HTERT RPE-1 (cell line): ENCODE data around the gene ESX1.
"Not testable (repeated sequence)": the region's sequence is repeated elsewhere in the genome, so short reads cannot be mapped to it uniquely, and the experiment has no call there.

Experiments used
- in situ Hi-C: fragments of 300-500 bp; cut with MboI; formaldehyde crosslinking; loops from 4 replicates; pipeline ENCODE4 v1.14.3; 2020; ENCODE audit warnings: low sequenced_read_pairs

ESX1 gene

GRCh38 chrX:104254442-104255115 lies at the start of gene ESX1:
TSS of gene ESX1 (minus strand) at chrX:104254933. CDS start at chrX:104254849, 84 bp downstream.
- in situ Hi-C loops, result no loop called here

DNA sequence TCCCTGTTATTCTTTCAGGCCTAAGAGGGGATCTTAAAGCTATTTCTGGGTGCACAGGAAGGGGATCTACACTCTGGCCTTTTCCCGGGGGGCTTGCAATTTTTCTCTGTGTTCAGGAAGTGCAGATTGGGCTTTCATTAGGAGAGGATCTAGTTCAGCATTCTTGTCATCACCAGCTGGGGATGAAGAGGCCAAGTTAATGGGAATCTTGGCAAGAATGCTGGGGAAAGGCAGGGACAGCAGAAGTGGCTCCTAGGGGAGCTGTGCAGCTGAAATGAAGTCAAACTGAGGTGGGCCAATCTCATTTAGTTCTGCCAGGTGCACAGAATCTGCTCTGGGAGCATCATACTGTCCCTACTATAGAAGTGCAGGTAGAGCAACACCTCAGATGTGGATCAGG lies 40.9 kb upstream of the ESX1 start:
- in situ Hi-C loops, result no loop called here

- in situ Hi-C loops, result no loop called here
These were observed 34.2 kb upstream of the ESX1 start for GRCh38 chrX:104288961-104289360.

DNA sequence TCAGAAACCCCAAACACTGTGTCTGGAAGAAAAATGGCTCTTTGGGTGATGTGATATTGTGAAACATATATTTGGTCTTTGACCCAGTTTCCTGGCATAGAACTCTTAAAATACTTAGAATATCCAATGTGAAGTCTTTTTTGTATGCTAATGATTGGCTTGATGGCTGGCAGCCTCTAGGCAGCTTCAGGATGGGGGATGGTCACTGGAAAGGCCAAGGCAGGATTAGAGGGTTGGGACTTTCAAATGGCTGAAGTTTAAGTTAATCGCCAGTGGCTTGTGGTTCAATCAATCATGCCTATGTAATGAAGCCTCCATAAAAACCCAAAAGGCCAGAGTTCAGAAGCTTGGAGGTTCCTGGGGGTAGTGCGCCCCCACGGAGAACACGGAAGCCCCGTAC lies 33.5 kb upstream of the ESX1 start:
- in situ Hi-C loops, result no loop called here

- in situ Hi-C loops, result no loop called here
These were observed 30.5 kb upstream of the ESX1 start for GRCh38 chrX:104285201-104285600.

DNA sequence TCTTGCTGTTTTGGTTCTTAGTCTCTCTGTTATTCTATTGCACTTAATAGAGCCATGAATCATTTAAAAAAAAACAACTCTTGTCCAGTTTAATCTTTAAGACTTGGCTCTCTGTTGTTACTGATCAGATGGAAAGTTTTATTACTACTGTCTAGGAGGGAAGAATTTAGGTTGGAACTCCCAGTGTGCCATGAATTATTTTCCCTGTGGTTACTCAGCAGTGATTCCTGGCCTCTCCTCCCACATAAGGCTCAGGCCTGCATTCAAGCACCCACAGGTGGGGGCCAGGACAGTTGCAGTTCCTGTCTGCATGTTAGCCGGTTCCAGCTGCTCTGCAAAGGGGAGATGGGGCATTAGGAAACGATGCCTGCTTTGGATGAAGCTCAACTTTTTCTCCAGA lies 29.8 kb upstream of the ESX1 start:
- in situ Hi-C loops, result no loop called here

DNA sequence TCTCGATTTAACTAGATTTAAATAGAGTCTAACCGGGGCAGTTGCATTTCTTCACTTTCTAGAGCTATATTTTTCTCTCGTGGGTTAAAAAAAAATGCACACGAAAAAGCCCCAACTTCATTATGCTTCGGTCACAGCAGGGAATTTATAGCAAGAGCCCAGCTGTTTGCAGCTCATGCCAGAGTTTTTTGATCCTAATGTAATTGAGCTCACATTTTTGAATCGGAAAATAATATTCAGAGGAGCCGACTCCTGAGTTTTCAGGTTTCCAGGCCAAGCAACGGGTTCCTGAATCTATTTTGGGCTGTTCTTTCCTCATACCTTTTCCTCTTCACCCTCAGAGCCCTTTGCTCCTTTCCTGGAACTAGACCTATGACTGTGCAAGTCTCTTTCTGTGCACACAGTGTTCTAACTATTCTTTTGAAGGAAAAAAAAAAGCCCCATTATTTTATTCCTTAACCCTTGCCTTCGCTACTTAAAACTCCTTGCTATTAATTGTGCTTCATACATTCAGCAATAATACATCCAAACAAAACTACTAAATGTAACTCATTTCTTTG lies 27.5 kb upstream of the ESX1 start:
- in situ Hi-C loops, result no loop called here

DNA sequence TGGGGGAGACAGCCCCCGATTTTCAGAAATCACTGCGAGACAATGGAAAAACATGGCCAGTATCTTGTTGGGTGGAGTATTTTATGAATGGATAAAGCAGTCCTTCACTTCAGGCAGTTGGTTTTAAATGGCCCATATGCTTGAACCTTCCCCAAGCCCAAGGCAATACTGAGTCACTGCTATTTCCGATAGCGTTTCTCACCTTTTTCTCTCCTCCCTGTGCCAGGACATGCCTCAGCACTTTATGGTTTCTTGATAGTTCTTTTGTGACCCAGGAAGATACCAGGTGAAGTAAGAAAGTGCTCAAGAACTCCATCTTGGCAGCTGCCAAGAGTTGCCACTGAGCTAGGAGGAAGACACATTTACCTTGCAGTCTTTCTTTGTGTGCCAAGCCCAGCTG lies 26.8 kb upstream of the ESX1 start:
- in situ Hi-C loops, result no loop called here

DNA sequence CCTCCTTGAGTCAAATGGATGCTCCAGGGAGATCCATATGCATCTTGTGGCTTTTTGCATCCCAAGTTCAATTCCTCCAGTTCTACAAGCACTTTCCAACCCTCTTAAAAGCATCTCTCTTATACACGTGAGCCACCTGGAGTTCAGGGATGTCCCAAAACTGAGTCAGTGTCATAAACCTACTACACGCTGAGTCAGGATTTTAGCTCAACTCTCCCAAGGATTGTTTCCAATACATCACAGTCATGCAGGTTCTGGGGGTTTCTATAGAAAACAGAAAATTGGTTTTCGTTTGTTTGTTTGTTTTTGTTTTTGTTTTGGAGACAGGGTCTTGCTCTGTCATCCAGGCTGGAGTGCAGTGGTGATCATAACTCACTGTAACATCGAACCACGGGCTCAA lies 25.9 kb upstream of the ESX1 start:
- in situ Hi-C loops, result no loop called here

- in situ Hi-C loops, result no loop called here
These were observed 16.3 kb upstream of the ESX1 start for GRCh38 chrX:104270916-104271512.

DNA sequence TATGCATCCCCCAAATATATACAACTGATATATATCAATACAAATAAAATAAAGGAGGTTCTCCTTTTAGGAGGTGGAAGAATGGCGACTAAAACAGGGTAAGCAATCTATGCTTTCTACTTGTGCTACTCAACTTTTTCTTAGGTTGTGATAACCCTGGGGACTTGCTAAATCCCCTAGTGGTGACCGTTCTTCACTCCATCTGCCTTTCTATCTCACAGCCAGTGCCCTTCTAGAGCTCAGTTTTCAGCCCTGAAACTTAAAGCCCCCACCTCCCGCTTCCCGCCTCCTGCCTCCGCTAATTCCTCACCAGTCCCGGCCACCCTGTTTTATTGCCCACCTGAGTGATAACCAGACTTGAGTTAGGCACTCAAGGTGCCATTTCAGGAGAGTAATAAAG lies 15.5 kb upstream of the ESX1 start:
- in situ Hi-C loops, result no loop called here

- in situ Hi-C loops, result no loop called here
These were observed 732 bp upstream of the ESX1 start for GRCh38 chrX:104255465-104255864.

DNA sequence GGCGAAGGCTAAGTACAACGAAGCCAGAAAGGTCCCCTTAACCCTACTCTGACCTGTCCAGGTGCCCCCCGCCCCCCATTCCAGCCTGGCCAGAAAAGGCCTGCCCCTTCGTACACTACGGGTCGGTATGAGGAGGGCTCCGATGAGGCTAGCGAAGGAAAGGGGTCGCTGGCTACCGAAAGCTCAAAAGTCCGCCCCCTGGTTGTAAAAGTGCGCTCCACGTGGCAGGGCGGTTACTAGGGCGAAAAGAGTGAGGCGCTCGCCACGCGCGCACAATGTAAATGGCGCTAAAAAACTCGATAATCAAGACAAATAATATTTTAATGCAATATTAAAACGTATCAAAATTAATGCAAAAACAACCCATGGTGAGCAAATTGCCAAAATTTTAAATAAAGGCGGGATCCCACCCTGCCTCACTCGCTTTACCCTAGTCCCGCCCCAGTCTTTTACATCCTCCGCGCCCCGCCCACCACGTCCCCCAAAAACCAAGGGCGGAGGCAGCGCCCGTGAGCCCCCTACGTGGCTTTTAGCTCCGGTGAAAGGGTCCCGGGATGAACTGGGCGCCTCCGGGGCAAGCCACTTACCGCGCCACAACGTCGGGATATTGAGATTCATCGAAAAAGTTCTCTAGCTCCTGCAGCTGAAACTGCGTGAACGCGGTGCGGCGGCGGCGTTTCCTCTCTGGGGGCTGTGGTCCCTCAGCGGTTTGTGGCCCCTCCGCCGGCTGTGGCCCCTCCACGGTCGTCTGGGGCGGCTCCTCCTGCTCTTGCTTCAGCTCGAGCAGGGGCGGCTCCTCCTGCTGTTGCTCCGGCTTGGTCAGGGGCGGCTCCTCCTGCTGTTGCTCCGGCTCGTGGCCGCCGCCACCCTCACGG lies 929 bp downstream of the ESX1 start:
- in situ Hi-C loops, result no loop called here

DNA sequence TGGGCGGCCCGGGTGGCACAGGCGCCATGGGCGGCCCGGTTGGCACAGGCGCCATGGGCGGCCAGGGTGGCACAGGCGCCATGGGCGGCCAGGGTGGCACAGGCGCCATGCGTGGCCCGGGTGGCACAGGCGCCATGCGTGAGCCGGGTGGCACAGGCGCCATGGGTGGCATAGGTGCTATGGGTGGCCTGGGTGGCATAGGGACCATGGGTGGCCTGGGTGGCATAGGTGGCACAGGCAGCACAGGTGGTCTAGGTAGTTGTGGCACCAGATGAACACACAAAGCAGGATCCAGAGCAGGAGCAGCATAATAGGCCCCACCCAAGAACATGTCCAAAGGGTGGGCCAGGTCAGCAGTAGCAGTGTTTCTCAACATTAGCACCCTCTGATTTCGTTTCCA lies 4.3 kb downstream of the ESX1 start:
- in situ Hi-C loops, result no loop called here

DNA sequence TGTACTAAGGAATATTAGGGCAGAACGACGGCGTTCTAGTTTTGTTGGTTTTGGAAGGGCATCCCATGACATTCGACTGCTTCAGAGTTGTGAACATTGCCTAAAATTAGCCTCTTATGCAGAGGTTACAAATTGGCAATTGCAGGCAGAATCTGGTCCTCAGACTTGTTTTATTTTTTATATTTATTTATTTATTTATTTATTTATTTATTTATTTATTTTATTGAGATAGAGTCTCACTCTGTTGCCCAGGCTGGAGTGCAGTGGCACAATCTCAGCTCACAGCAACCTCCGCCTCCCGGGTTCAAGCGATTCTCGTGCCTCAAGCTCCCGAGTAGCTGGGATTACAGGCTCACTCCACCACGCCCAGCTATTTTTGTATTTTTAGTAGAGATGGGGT lies 24.7 kb downstream of the ESX1 start:
- in situ Hi-C loops, result not testable (repeated sequence)

GRCh38 chrX:104211187-104211586 lies 43.5 kb downstream of the ESX1 start:
- in situ Hi-C loops, result no loop called here

- in situ Hi-C loops, result no loop called here
These were observed 49.2 kb downstream of the ESX1 start for GRCh38 chrX:104205548-104205947.
